ENCODE measurements around the gene HRG.

HRG gene

DNA sequence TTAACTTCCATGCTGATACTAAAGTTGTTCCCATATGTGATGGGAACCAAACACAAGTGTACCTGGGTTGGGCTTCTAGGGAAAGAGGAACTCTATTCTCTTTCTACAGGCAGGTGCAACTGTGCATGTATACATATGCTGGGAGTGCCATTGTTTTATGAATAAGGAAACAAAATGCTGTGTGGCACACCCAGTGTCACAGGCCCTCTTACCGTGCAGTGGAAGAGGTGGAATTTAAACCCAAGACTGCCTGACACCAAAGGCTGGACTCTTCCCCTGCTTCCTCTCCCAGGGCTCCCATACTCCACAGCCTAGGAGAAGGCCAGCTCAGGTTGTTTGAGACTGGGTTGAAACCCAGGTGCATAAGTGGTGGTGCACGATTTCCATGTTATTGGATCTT, 27.6 kb upstream of the HRG start:
- DNase-seq, result no peak

DNA sequence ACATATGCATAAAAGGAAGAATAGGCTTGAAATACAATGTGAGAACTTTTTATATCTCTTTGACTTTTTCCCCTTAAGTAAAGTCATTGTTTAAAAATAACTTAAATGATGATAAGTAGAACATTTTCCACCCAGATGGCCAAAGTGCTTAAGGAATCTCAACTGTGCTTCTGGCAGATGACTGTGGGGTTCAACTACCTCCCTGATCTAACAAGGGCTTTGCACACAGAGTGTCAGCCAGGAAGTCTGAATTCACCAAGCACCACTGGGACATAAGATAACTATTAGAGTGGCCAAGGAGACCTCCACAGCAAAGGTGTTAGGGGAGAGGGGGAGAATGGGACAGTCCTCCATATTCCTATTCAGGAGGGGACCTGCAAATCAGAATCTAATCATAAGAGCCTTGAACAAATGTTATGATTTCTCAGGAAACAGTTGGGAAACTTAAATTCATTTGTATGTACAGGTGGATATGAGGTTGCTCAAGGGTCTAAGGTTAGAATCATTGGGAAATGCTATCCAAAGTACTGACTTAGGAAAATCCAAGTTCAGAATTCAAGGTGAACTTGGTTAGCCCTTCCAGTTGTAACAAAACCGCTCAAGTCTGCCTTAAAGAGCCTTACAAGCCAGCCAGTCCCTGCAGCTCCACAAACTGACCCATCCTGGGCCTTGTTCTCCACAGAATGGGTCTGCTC, 25.9 kb upstream of the HRG start, which contains the start of gene FETUB:
Gene FETUB, plus strand, starts transcription at position 622 of the 695 bp plus-strand sequence. Its CDS starts 62 bp downstream, at position 684.
- DNase-seq, result no peak

DNA sequence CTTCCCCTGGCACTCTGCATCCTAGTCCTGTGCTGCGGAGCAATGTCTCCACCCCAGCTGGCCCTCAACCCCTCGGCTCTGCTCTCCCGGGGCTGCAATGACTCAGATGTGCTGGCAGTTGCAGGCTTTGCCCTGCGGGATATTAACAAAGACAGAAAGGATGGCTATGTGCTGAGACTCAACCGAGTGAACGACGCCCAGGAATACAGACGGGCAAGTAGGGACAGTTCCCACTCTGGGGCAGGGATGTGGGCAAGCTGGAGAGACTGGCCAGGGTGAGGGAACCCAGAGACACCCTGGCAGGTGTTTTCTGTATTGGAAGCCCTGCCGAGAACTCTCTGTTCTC, 25.4 kb upstream of the HRG start:
- no peak for DNase-seq

DNA sequence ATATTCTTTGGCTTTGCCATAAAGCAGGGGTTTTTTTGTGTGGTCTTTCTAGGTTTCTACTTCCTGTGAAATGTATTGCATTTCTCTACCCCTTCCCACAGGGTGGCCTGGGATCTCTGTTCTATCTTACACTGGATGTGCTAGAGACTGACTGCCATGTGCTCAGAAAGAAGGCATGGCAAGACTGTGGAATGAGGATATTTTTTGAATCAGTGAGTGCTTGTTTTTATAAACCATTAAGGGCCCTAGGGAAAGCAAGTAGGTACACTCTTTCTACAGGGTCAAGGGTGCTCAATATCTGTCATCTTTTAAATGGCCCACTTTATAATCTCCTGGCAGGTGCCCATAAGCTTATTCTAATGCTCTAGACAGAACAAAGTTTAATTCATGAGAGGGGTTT, 24.9 kb upstream of the HRG start:
- no peak for DNase-seq

DNA sequence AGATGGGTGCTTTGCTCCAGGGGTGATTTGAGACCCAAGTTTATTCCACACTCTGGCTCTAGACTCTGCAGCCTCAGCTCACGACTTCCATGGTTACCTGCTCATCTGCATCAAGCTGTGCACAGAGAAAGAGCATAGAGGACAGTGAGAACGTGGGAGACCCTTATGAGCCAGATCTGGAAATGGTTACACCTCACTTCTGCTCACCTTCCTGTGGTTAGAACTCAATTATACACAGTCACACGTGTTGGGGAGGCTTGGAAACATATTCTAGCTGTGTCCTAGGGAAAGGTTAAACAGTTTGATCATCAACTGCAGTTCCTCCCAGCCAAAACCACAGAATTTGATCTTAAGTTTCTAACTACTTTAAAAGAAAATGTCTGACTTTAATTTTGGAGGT, 23.8 kb upstream of the HRG start:
- DNase-seq, result no peak

DNA sequence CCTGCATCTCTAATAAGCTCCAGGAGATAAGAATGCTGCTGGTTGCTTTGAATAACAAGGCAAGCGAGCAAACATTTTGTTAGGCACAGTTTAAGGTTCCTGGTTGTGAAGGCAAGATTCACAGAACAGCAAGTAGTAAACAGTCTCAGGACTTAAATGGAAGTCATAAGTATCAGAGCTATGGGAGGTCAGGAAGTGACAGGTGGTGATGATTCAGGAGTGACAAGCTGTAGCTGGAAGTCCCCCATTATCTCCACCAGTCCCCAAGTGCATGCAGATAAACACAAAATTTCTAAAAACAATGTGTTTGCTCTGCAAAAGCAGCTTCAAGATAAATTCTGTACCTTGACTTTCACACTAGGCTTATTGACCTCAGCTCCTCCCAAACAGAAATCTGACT, 22.3 kb upstream of the HRG start:
- no peak for DNase-seq

DNA sequence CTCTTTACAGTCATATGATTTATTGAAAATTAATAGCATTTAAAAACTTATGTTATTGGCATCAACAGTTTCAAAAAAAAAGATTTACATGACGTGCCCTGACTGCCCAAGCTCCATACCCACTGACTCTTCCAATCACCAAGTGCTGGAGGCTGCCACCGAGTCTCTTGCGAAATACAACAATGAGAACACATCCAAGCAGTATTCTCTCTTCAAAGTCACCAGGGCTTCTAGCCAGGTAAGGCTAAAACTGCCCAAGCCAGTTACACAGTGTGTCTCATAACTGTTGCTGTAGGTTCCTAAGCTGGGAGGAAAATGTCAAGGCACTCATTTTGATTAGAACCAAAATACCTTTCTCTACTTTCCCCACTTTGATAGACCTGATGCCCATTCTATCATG, 21.1 kb upstream of the HRG start:
- no peak for DNase-seq

DNA sequence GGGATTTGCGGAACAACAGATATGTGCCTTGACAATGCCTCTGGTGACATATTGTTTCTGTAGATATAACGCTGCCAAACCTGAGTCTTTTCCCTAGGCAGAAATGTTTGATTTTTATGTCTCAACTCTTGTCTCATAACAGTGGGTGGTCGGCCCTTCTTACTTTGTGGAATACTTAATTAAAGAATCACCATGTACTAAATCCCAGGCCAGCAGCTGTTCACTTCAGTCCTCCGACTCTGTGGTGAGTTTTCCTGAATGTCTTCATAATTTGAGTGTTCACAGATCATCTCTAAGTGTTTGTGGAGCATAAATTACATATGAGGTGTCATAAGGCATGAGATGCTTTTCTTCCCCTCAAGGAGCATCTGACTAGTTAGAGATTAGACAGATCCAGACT, 19.7 kb upstream of the HRG start:
- no peak for DNase-seq

DNA sequence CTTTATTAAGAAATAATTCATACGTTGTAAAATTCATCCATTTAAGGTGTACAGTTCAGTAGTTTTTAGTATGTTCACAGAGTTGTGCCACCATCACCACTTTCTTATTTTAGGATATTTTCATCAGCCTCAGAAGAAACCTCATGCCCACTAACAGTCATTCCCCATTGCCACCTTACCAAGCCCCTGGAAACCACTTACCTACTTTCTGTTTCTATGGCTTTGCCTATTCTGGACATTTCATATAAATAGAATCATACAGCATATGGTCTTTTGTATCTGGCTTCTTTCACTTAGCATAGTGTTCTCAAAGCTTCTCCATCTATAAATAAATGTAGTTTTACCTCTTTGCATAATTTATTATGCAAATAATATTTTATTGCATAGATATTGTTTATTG, 19.0 kb upstream of the HRG start:
- DNase-seq, result no peak

DNA sequence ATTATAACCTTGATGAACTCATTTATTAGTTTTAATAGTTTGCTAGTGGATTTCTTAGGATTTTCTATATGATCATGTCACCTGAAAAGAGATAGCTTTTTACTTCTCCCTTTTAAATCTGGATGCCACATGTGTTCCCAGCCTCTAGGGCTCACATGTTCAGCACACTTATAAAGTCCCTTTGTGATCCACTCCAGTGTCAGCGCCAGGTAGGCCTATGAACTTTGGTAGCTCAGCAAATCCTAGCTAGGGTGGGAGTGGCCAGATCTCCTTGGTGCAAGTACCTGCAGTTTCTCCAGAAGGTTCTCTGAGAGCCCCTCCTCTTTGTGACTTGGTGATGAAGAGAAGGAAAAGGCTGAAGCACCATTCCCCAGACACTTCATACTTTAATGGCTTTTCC, 17.0 kb upstream of the HRG start:
- DNase-seq, result no peak

DNA sequence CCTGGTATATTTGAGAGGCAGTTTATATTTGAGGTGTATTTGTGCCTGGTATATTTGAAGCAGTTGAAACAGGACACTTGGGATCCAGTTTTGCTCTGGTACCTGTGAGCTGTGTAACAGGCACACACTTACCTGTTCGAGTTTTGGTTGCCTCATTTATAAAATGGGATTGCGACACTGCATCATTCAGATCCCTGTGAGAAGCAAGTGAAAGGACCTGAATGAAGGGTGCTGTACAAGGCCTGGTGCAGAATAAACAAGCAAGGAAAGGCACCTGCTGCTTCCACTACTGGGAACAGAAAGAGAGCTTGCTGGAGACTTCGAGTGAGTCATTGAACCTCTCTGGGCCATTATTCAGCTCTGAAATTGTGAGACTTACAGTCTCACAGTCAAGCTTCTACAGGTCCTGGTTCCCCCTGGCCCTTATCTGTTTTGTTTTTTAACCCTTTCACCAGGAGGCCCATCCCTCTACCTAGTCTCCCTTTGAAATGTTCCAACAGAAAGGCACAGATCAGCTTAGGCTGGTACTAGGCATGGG, 14.1 kb upstream of the HRG start:
- no peak for DNase-seq

DNA sequence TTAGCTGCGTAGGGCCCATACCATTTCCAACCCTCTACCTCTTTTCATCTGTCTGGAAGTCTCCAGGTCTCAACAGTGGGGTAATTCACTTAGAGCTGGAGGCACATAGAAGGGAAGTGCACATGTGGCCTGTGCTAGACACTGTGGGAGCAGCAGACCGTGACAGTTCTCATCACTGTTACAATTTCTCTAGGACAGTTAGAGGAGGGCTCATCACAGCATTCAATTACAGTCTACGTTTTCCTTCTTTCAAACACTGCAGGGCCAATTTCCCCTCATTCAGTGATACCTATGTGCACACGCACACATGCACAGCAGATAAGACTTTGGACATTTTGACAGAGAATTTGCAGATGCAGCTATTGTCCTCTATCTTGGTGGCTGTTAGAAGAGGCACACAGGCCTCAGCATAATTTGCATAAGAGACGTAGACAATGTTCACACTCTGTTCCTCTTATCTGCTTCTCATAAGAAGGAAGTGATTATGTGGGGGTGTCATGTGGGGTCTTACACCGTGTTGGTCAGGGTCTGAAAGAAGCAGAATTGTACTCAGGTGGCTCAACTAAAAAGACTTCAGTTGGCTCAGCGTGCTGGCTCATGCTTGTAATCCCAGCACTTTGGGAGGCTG, 12.6 kb upstream of the HRG start:
- no peak for DNase-seq

DNA sequence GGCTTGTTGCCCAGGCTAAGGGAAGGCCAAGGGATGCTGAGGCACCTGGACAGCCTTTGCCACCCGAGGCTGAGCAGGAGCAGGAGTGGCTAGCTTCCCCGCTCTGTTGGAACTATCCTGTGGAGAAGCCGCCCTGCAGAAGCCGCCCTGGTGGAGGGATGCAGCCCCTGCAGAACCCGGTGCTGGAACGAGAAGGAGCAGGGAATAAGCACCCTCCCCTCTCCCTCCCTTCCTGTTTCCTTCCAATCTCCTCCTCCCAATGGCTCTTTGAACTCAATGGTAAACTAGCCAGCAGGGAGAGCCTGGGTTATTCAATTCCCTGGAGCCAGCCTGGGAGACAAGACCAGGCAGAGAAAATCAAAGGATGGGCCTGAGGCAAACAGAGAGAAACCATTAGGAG, 11.8 kb upstream of the HRG start:
- DNase-seq, result no peak

DNA sequence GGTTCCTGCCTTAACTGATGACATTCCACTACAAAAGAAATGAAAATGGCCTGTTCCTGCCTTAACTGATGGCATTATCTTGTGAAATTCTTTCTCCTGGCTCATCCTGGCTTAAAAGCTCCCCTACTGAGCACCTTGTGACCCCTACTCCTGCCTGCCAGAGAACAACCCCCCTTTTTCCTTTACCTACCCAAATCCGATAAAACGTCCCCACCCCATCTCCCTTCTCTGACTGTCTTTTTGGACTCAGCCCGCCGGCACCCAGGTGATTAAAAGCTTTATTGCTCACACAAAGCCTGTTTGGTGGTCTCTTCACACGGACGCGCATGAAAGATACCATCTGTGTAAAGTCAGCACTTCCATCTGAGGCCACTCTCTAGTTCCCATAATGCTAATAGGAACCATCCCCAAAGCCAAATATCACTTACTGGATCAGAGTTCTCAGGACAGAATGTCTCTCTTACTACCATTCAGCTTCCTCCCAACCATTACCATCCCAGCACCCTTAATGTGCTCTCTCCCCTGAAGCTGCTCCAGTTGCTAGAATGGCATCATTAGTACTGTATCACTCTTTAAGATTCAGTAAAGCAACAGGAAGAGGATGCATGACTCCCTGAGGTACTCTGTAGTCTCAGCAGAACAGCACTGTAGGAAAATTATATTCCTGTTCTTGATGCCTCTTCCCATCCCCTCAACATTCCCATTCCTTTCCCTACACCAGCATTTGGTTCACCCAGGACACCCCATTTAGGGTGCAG, 2.3 kb upstream of the HRG start:
- no peak for DNase-seq

DNA sequence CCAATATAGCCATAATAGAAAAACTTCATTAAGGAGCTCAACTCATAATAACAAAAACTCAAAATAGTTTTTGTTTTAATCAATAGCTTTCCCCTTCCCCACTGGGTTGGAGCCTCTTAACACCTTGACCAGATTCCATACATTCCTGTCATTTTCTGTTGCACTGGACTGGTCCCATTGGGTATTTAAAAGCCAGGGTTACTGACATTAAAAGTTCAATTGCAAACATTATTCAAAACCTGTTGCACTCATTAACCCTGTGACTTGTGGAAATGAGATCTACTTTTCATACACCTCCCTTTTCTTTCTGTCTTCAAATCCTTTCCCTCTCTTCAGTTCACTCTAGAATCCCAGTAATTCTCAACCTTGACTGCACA, 1.7 kb upstream of the HRG start:
- DNase-seq, result no peak

DNA sequence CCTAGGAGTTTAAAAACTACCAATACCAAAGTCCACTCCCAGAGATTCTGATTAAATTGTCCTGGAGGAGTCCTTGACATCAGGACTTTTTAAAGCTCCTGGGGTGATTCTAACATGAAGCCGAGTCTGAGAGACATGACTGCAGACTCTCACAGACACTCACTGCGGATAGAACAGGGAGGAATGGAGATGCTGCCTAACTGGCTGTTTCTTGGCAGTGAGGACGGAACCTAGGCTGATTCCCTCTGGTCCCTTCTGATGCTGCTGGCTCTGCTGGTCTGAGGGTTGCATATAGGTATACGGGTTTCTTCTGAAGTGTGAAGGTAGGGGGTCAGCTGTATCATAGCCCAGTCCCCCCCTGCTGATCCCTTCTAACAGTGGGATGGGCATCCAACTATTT, 1.3 kb upstream of the HRG start:
- no peak for DNase-seq

DNA sequence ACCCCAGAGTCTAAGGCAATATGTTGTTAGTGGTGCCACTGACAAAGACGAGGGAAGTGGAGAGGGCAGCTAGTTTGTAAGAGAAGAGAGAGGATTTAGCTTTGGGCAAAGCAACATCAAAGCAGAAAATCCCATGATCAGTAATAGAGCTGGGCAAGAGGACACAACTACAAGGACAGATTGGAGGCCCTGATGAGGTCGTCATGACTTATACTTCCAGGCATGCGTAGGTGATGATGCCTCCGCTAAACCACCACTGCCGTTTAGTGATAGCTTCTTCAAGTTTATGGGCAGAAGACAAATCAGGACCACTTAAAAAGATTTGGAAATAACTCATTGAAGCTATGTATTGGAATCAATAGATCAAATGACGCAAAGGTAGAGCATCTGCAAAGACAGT, 2.6 kb downstream of the HRG start:
- no peak for DNase-seq

DNA sequence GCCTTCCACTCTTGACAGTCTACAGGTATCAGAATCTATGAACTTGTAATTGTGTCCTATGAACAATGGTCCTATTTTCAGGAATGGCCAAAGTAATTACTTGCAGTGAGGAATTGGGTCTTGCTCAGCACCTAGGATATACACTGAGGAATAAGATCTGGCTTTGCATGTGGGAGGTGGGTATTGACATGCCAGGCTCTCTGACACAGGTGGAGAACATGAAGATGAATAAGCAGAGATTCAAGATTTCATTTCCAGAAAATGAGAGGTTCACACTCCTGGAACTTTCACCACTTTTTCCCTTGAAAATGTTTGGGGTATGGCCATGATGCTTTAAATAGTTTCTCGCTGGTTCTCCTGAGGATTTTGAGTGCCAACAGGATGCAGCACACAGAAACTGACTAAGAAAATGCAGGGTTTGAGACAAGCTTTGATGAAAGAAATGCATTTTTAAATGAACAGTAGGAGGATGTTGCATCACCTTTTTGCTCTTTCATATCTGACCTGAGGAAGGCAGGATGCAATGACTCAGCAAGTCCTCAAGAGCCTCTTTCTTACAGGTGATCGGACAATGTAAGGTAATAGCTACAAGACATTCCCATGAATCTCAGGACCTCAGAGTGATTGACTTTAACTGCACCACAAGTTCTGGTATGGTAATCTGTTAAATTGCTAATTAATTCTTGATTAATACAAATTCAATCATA, 3.7 kb downstream of the HRG start:
- no peak for DNase-seq

DNA sequence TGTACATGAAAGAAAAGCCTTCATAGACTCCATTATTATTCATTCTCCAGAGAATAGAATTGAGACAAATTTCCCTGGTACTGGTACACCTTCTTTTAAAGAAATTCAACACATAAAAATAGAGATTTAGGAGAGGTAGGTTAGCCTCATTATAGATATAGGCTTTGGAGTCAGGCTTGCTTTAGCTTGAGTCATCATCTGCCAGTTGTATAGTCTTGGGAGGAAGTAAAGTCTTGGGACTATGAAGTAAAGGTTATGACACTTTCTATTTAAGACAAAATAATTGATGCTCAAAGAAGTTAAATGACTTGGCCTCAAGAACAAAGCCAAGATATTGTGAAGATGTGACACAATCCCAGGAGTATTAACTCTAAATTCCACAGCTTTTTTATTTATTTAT, 4.3 kb downstream of the HRG start:
- DNase-seq, result no peak

DNA sequence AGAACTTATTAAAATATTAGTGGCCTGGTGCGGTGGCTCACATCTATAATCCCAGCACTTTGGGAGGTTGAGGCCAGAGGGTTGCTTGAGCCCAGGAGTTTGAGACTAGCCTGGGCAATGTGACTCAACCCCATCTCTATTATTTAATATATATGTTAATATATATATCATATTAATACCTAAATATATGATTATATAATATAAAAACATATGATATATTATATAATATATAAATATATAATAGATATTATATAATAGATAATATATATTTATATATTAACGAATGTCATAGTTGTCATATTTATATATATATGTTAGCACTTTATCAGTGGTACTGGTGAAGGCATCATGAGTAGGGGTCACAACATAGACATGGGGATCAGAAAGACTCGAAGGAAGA, 5.2 kb downstream of the HRG start:
- DNase-seq, result no peak

DNA sequence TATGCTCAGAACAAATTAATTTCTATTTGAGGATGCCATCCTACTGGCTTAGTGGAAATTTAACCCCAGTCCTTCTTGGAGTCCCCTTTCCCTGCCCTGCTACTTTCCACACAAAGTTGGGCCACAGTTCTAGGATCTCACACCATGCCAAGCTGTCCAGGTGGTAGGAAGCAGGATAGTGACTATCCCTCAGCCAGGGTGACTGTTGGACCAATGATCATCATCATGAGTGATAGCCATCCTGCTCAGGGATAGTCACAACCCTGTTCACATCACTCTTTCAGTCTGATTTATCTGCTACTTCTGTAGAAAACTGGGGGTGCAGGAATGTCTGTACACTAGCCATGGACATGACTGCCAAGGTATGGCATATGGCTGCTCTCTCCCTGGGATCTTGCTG, 12.8 kb downstream of the HRG start:
- no peak for DNase-seq

DNA sequence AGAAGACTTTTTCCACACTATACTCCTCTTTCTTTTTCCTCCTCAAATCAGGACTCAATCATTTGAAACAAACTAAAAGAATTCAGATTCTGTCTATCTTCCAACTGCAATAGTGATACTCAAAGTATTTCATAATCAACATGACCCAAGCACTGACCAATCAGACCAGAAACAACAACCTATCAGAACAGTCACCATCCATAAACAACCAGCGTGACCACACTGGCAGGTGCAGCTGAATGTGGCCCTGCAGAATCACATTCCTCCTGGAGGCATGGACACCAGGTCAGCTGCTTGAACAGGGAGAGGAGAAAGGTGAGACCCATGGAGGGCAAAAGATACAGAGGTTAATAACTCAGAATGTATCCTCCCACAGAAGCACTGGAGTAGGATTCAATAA, 13.3 kb downstream of the HRG start:
- DNase-seq, result no peak

DNA sequence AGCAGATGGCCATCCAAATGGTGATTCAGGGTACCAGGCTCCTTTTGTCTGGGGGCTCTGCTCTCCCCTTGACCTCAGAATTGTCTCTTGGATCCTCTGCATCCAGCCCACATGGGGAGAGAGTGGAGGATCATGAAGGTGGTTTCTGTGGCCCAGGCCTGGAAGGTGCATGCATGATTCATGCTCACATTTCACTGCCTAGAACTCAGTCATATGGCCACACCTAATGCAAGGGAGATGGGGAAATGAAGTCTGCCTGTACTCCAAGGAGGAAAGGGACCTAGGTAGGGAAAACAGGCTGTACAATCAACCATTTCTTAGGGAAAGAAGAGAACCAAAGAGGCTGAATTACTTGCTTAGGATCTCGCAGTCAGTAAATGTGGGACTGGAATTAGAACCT, 15.1 kb downstream of the HRG start:
- no peak for DNase-seq

DNA sequence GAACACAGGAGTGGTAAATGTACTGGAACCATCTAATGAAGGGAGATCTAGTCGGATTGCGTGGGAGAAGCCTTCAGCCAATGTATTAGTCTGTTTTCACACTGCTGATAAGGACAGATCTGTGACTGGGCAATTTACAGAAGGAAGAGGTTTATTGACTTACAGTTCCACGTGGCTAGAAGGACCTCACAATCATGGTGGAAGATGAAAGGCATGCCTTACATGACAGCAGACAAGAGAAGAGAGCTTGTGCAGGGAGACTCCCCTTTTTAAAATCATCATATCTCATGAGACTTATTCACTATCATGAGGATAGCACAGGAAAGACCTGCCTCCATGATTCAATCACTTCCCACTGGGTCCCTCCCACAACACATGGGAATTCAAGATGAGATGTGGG, 17.0 kb downstream of the HRG start:
- DNase-seq, result no peak
